Spleen (tissue), 11 donors: ENCODE results near the gene NLRP3. TPM values are rescaled to one million over a fixed set of nuclear protein-coding genes. Genes with fewer than 3 reads are reported as not detected.
"Not testable (repeated sequence)": the region's sequence is repeated elsewhere in the genome, so short reads cannot be mapped to it uniquely, and the experiment has no call there.

Experiments
- DNase-seq: peaks from one replicate; pipeline ENCODE4 v3.0.0-alpha.2; 2020
- H3K27ac ChIP-seq, 8 donors: fragments of 200-600 bp; sonication (generic) in 7 of 8; 1 replicate in 4 of 8; 2 replicates in 4 of 8; pipeline versions ENCODE4 v1.5.0 to v1.8.0; 2016 to 2021; ENCODE audit warnings: inconsistent platforms in 4 of 8, mild to moderate bottlenecking in 4 of 8, moderate library complexity in 1 of 8
- H3K27me3 ChIP-seq, 7 donors: fragments of 200-600 bp; sonication (generic) in 6 of 7; replicated peaks in 1 of 7; 1 replicate in 4 of 7; 2 replicates in 3 of 7; pipeline versions ENCODE4 v1.5.0 to v1.8.0; 2016 to 2021; ENCODE audit warnings: inconsistent platforms in 3 of 7, mild to moderate bottlenecking in 1 of 7
- H3K36me3 ChIP-seq, 6 donors: fragments of 200-600 bp; sonication (generic) in 5 of 6; 1 replicate in 4 of 6; 2 replicates in 2 of 6; pipeline versions ENCODE4 v1.5.0 to v1.8.0; 2016 to 2021; ENCODE audit warnings: inconsistent platforms in 2 of 6
- H3K4me1 ChIP-seq, 6 donors: fragments of 200-600 bp; sonication (generic) in 5 of 6; 1 replicate in 3 of 6; 2 replicates in 3 of 6; pipeline versions ENCODE4 v1.5.0 to v1.8.0; 2016 to 2021; ENCODE audit warnings: inconsistent platforms in 3 of 6
- H3K4me3 ChIP-seq, 8 donors: fragments of 200-600 bp; sonication (generic) in 7 of 8; 1 replicate in 4 of 8; 2 replicates in 4 of 8; pipeline versions ENCODE4 v1.5.0 to v1.8.0; 2016 to 2021; ENCODE audit warnings: inconsistent platforms in 4 of 8, mild to moderate bottlenecking in 4 of 8, moderate library complexity in 2 of 8
- H3K9me3 ChIP-seq, 8 donors: fragments of 200-600 bp; sonication (generic) in 7 of 8; 1 replicate in 4 of 8; 2 replicates in 4 of 8; pipeline versions ENCODE4 v1.5.0 to v1.8.0; 2016 to 2021; ENCODE audit warnings: inconsistent platforms in 4 of 8
- CTCF ChIP-seq, 11 experiments: fragments of 200-600 bp in 7 of 11; fragments of 450-650 bp in 4 of 11; sonication (generic) in 4 of 11; IDR thresholded peaks in 8 of 11; conservative IDR thresholded peaks in 3 of 11; 1 replicate in 7 of 11; 2 replicates in 4 of 11; pipeline versions ENCODE4 v1.4.0 to v1.8.0; 2016 to 2021; ENCODE audit warnings: antibody characterized with exemption in 11 of 11, inconsistent platforms in 4 of 11, mild to moderate bottlenecking in 1 of 11
- POLR2A ChIP-seq, 3 donors: fragments of 450-650 bp; IDR thresholded peaks; one replicate each; pipeline ENCODE4 v1.5.1; 2017; ENCODE audit warnings: antibody characterized with exemption in 3 of 3, mild to moderate bottlenecking in 1 of 3
- POLR2AphosphoS5 ChIP-seq, 3 donors: sonication (generic); formaldehyde crosslinking; IDR thresholded peaks; one replicate each; pipeline ENCODE4 v1.5.1; 2017; ENCODE audit warnings: antibody characterized with exemption in 3 of 3
- WGBS, 5 donors: extraction: QIAGEN DNeasy Blood & Tissue Kit in 3 of 5; methylation state at CpG; one replicate each; pipeline versions ENCODE4 v1.1.5 to v1.1.7; 2013 to 2018; 5-methylcytosine and 5-hydroxymethylcytosine counted together
- intact Hi-C: fragments of 100-400 bp; cut with DNase I; formaldehyde crosslinking; loops from one replicate; pipeline ENCODE4 v1.15.0; 2023; ENCODE audit warnings: low total_unique reads
- polyA plus RNA-seq, 3 donors: library from polyadenylated mRNA; stranded (reverse); fragments of 200-250 nt; gene quantifications; one replicate each; pipeline ENCODE4 v1.2.1, GENCODE V29; 2013
- total RNA-seq, 7 donors: library from RNA; depleted of rRNA in 3 of 7; stranded (reverse); fragments of >200 nt in 3 of 7; fragmentation: NEBNext Ultra II Directional in 4 of 7; extraction: Animal tissue kit (Norgen Biotek cat#: 25700) in 4 of 7; gene quantifications; one replicate each; pipeline versions ENCODE4 v1.1.0 to v1.2.1, GENCODE V29; 2016 to 2021
- donor health status: healthy with polysubstance abuse.
- donor health status: DM: no; HTN: no; CAD: no; lungs with moderate emphysema.
- donor health status: DM: no; HTN: no; CAD: no.
- donor health status: Bipolar disorder and iron deficiency.
- donor health status: healthy.
- donor health status: DM: no; HTN: no; CAD: no.
- donor health status: DM: yes; HTN: yes; CAD: no.

Gene NLRP3
- total and polyA plus RNA-seq, 10 donors = 1.2 to 17.0 (median 9.1) TPM

GRCh38 chr1:247465796-247466195 lies 49.8 kb downstream of the NLRP3 start:
- whole genome bisulfite sequencing, 5 donors = 60 to 81% (median 66%) methylated on average over 6 of the region's 6 CpGs
- DNase-seq = no peak

GRCh38 chr1:247467129-247467528 lies 51.2 kb downstream of the NLRP3 start:
- intact Hi-C loops = no loop called here
- no peaks in the 10 kb centered on the region for H3K27me3 ChIP-seq
- H3K4me1 ChIP-seq = no peaks in the 10 kb centered on the region
- 41 to 67% (median 45%) methylated on average over 2 of the region's 2 CpGs for WGBS, 5 donors
- peaks cover 0 to 15% (median 7%) of the 10 kb centered on the region in 8 donors for H3K9me3 ChIP-seq
- H3K27ac ChIP-seq = no peak overlapping the region
- no peak for DNase-seq
- H3K36me3 ChIP-seq = no peaks in the 10 kb centered on the region
- no peak overlapping the region for H3K4me3 ChIP-seq
- TF ChIP-seq POLR2A (IDR thresholded peaks at IDR 0.05) = no peak
- TF ChIP-seq POLR2AphosphoS5 (IDR thresholded peaks at IDR 0.05) = no peak
- no peak for TF ChIP-seq CTCF (IDR thresholded peaks at IDR 0.05 in 8 of 11, conservative IDR thresholded peaks at IDR 0.05 in 3 of 11)

More at GRCh38 chr1:247465796-247466195, 49.8 kb downstream of the NLRP3 start:
- no peak for TF ChIP-seq POLR2A (IDR thresholded peaks at IDR 0.05)
- no peak for TF ChIP-seq CTCF (IDR thresholded peaks at IDR 0.05 in 8 of 11, conservative IDR thresholded peaks at IDR 0.05 in 3 of 11)
- no peak for TF ChIP-seq POLR2AphosphoS5 (IDR thresholded peaks at IDR 0.05)
- Histone ChIP-seq H3K4me1 (no peaks in the 10 kb centered on the region), H3K27ac (no peak overlapping the region), H3K36me3 (no peaks in the 10 kb centered on the region), H3K4me3 (no peak overlapping the region), H3K27me3 (no peaks in the 10 kb centered on the region), H3K9me3 (peaks cover 0 to 16% (median 7%) of the 10 kb centered on the region in 8 donors)
- intact Hi-C loops = no loop called here

GRCh38 chr1:247468481-247469140 lies 52.6 kb downstream of the NLRP3 start:
- Histone ChIP-seq H3K9me3 (peaks cover 0 to under 1% (median 0%) of the 10 kb centered on the region in 8 donors), H3K4me1 (no peaks in the 10 kb centered on the region), H3K36me3 (no peaks in the 10 kb centered on the region), H3K27ac (no peak overlapping the region), H3K4me3 (no peak overlapping the region), H3K27me3 (no peaks in the 10 kb centered on the region)
- no peak for DNase-seq
- TF ChIP-seq POLR2A (IDR thresholded peaks at IDR 0.05) (no peak), CTCF (IDR thresholded peaks at IDR 0.05 in 8 of 11, conservative IDR thresholded peaks at IDR 0.05 in 3 of 11) (no peak), POLR2AphosphoS5 (IDR thresholded peaks at IDR 0.05) (no peak)
- intact Hi-C loops = no loop called here
- WGBS, 5 donors = 76 to 88% (median 80%) methylated on average over 5 of the region's 5 CpGs

GRCh38 chr1:247469141-247469535 lies 53.2 kb downstream of the NLRP3 start:
- Histone ChIP-seq H3K27ac (no peak overlapping the region), H3K9me3 (no peaks in the 10 kb centered on the region), H3K4me1 (no peaks in the 10 kb centered on the region), H3K27me3 (no peaks in the 10 kb centered on the region), H3K36me3 (no peaks in the 10 kb centered on the region), H3K4me3 (no peak overlapping the region)
- TF ChIP-seq POLR2AphosphoS5 (IDR thresholded peaks at IDR 0.05) (no peak), CTCF (IDR thresholded peaks at IDR 0.05 in 8 of 11, conservative IDR thresholded peaks at IDR 0.05 in 3 of 11) (no peak)
- intact Hi-C loops = no loop called here
- WGBS, 5 donors = 92 to 98% (median 95%) methylated on average over 5 of the region's 5 CpGs
- no peak for DNase-seq

- H3K4me3 ChIP-seq, DNase-seq, H3K27ac ChIP-seq, intact Hi-C loops, H3K27me3 ChIP-seq, H3K4me1 ChIP-seq, H3K36me3 ChIP-seq: not testable (repeated sequence)
- peaks cover 0 to 14% (median 2%) of the 10 kb centered on the region in 8 donors for H3K9me3 ChIP-seq
- 76 to 88% (median 83%) methylated on average over 11 to 16 of the region's 16 CpGs for WGBS, 5 donors
These were observed 55.0 kb downstream of the NLRP3 start for GRCh38 chr1:247470942-247471429.
